GM19468 (cell line): Measurements from ENCODE around the gene RAD54L.

ENCODE experiments used
- ATAC-seq: cut with Tn5 transposase; IDR thresholded peaks from one replicate; pipeline ENCODE4 v1.9.1; 2021; ENCODE audit warnings: mild to moderate bottlenecking, moderate library complexity, moderate number of reproducible peaks; ENCODE audit not compliant: unreplicated experiment; ENCODE audit errors: extremely low read depth

The RAD54L gene

DNA sequence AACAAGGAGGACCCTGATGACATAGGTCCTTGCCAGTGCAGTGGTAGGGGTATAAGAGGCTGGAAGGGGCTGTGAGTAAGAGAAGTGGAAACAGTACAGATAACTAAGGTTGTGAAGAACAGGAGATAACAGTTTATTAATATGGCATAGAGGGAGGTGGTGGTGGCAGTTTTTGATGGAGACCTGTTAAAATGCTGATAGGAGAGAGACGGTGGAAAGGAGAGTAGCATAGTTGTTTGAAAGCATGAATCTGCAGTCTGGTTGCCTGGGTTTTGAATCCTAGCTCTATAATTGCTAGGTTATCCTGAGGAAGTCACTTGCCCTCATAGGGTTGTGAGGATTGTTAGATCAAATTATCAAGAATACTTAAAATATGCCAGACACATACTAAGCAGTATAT lies 36.5 kb downstream of the RAD54L start:
- no peak for ATAC-seq

- ATAC-seq: no peak
These were observed 37.3 kb downstream of the RAD54L start for GRCh38 chr1:46284597-46285564.

- ATAC-seq: no peak
These were observed 38.3 kb downstream of the RAD54L start for GRCh38 chr1:46285730-46286477.

GRCh38 chr1:46288485-46289133 lies 41.0 kb downstream of the RAD54L start:
- no peak for ATAC-seq

DNA sequence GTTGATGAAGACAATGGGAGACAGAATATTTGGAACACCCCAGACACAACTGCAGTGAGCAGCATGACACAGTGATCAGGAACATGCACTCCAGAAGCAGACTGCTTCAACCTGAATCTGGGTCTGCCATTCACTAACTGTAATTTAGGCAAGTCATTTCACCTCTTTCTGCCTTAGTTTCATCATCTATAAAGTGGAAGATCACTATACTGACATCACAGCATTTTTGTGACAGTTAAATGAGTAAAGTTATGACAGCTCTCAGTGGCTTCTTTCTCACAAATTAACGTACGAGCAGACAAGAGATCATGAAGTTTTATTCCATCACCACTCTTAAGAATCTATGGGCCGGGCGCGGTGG lies 41.6 kb downstream of the RAD54L start:
- ATAC-seq: no peak

GRCh38 chr1:46289976-46290375 lies 42.4 kb downstream of the RAD54L start:
- no peak for ATAC-seq

- no peak for ATAC-seq
These were observed 47.7 kb downstream of the RAD54L start for GRCh38 chr1:46295306-46295705.

DNA sequence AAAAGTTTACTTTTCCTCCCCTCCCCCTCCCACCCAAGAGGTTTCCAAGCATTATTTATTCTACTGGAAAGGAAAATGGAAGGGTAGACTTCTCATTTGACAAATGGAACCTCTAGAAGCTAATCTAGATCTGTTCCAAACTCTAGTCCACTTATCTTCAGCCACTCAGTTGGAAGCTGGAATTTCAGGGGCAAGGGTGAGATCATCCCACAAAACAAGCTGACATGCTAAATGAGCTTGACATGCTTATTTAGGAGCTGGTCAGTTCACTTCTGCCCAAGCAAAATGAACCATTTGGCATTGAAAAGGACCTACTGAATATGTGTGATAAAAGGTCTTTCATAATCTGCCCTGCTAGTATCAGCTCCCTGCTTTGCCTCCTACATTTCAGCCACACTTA lies 50.8 kb downstream of the RAD54L start:
- ATAC-seq: no peak

GRCh38 chr1:46300673-46301405 lies 53.3 kb downstream of the RAD54L start:
- no peak for ATAC-seq

DNA sequence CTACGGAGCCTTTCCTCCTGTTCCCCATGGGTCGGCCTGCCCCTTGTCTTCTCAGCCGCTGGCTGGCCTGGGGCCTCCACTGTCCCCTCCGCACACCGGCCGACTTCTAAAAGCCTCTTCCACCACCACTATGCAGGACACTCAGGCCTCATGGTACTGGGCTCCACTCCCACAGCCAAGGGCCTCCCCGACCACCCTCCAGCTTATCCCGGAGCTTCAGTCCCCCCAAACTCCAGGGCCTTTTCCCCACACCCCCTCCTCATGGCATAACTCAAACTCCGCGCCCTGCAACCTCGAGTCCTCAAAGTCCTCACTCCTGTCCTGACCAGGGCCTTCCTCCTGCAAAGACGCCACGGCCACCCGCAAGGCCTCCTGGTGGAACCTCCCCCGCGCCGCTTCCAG lies 53.8 kb downstream of the RAD54L start:
- no peak for ATAC-seq

DNA sequence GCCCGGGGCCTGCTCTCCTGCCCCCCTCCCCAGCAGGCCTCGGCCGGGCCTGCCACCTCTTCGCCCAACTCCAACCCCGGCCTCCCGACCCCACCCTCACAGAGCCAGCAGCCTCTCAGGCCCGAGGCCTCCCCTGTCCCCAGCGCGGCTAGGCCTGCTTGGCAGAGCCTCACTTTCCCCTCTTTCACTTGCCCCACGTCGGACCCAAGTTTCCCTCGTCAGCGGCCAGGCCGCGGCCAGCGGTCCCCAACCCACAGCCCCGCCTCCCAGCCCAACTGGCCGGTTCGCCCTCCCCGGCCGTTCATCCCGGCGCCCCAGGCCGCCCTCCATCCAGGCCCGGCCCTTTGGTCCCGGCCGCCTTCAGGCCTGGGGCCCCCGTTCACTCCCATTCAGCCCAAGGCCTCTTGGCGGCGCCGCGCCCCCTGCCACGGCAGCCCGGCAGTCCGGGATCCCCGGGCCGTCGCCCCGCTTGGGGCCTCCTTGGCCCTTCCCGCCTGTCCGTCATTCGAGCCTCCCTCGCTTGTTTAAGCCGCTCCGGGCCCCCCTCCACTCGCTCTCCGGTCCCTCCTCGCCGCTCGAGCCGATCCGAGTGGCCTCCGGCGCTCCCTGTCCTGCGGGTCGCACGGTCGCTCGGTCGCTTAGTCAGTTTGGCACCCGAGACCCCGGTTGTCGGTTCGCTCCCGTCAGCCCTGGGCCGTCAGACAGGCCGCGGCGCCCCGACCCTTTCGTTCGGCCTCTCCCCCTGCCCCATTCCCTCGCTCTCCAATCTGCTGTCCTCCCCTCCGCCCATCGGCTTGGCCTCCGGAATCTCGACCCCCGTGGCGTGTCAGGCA lies 54.5 kb downstream of the RAD54L start:
- no peak for ATAC-seq

DNA sequence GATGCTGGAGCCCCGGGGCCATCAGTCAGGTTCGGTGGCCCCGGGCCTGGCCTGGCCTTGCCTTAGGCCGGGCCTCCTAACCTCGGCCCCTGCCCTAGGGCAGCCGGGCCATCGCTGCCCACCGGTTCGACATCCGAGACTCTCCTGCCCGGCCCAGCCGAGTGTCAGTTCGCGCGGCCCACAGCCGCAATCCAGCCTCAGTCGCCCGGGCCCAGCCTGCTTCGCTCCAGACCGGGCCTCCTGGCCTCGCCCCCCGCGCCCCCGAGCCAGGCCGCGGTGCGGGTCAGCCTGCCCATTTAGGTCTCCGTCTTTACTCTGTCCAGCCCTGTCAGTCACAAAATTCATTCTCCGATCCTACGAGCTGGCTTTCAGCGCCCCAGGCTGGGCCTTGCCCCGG lies 55.1 kb downstream of the RAD54L start:
- no peak for ATAC-seq

- ATAC-seq: peak; percentile 67
These were observed 55.7 kb downstream of the RAD54L start, which contains the start of the genes LRRC41 and UQCRH for GRCh38 chr1:46303038-46303871. TSS of gene LRRC41 (minus strand) at chr1:46303616. CDS start at chr1:46303322, 294 bp downstream. TSS of gene UQCRH (plus strand) at chr1:46303698. CDS start at chr1:46303767, 69 bp downstream.

GRCh38 chr1:46303872-46304326 lies 56.3 kb downstream of the RAD54L start:
- ATAC-seq: no peak

GRCh38 chr1:46306159-46306530 lies 58.6 kb downstream of the RAD54L start:
- no peak for ATAC-seq

DNA sequence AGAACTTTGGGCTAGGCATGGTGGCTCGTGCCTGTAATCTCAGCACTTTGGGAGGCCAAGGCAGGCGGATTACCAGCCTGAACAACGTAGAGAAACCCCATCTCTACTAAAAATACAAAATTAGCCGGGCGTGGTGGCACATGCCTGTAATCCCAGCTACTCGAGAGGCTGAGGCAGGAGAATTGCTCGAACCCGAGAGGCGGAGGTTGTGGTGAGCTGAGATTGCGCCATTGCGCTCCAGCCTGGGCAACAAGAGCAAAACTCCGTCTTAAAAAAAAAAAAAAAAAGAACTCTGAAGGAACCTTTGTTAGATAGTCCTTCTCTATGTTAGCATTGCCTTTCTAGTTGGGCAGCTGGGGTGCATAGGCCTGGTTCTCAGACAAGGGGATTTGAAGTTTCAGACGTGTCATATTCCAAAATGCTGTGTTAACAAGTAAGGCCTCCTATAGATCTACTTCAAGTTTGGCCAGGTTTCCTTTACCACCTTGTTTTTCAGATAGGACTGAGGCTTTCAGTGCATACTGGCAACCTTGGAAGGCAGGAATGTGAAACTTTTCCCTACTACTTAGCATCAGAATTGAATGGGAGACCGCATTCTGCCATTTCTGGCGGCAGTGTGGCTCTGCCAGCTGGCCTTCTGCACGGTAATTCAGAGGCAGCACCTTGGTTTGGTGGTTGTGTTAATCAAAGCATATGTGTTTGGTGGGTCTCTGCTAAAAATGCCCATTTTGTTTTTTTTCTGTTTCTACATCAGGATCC lies 62.0 kb downstream of the RAD54L start:
- ATAC-seq: no peak

DNA sequence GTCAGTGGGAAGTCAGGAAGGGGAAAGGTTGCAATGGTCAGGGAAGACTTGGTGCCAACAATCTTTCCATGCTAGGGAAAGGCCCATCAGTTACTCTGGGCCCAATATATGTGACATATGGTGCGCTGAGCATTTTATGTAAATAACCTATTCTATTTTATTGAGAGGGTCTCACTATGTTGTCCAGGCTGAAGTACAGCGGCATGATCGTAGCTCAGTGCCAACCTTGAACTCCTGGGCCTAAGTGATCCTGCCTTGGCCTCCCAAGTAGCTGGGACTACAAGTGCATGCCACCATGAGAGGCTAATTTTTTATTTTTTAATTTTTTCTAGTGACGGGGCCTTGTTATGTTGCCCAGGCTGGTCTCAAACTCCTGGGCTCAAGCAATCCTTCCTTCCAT lies 62.8 kb downstream of the RAD54L start:
- ATAC-seq: no peak
